Measurements from ENCODE around the gene POLR2C.
A peak's percentile ranks its signal among the peaks of the same experiment; 100 is the strongest.
"Not testable (repeated sequence)": the region's sequence is repeated elsewhere in the genome, so short reads cannot be mapped to it uniquely, and the experiment has no call there.

The POLR2C gene

GRCh38 chr16:57479205-57479975, 16.9 kb downstream of the POLR2C start:
- DNase-seq (ENCODE audit: low read depth in 2 of 2) = no peak

GRCh38 chr16:57479976-57480753, 17.7 kb downstream of the POLR2C start:
- no peak for DNase-seq (ENCODE audit: low read depth in 2 of 2)

- no peak for DNase-seq (ENCODE audit: low read depth in 2 of 2)
Measured at GRCh38 chr16:57480754-57481230, 18.3 kb downstream of the POLR2C start.

- DNase-seq (ENCODE audit: low read depth in 2 of 2) = no peak
Measured at GRCh38 chr16:57481421-57481820, 18.9 kb downstream of the POLR2C start.

- no peak for DNase-seq (ENCODE audit: low read depth in 2 of 2)
Measured at GRCh38 chr16:57482845-57483545, 20.5 kb downstream of the POLR2C start.

GRCh38 chr16:57483725-57484514, 21.4 kb downstream of the POLR2C start:
- no peak for DNase-seq (ENCODE audit: low read depth in 2 of 2)

GRCh38 chr16:57484515-57485005, 22.1 kb downstream of the POLR2C start:
- no peak for DNase-seq (ENCODE audit: low read depth in 2 of 2)

GRCh38 chr16:57485091-57485915, 22.8 kb downstream of the POLR2C start:
- no peak for DNase-seq (ENCODE audit: low read depth in 2 of 2)

GRCh38 chr16:57485916-57486857, 23.7 kb downstream of the POLR2C start, which contains the start of gene DOK4:
TSS of gene DOK4 (minus strand) at chr16:57486493. CDS start at chr16:57479507, 6,986 bp downstream.
- DNase-seq (ENCODE audit: low read depth in 2 of 2) = peak; percentile 72 to 75

- DNase-seq (ENCODE audit: low read depth in 2 of 2) = no peak
Measured at GRCh38 chr16:57486858-57487834, 24.7 kb downstream of the POLR2C start.

- no peak for DNase-seq (ENCODE audit: low read depth in 2 of 2)
Measured at GRCh38 chr16:57489229-57489628, 26.8 kb downstream of the POLR2C start.

GRCh38 chr16:57493767-57494166, 31.3 kb downstream of the POLR2C start:
- DNase-seq (ENCODE audit: low read depth in 2 of 2) = no peak

GRCh38 chr16:57497121-57497520, 34.6 kb downstream of the POLR2C start:
- DNase-seq (ENCODE audit: low read depth in 2 of 2) = no peak

- DNase-seq (ENCODE audit: low read depth in 2 of 2) = no peak
Measured at GRCh38 chr16:57498031-57498430, 35.6 kb downstream of the POLR2C start.

GRCh38 chr16:57499941-57500340, 37.5 kb downstream of the POLR2C start:
- not testable (repeated sequence) for DNase-seq (ENCODE audit: low read depth in 2 of 2)

GRCh38 chr16:57500578-57501111, 38.2 kb downstream of the POLR2C start:
- no peak for DNase-seq (ENCODE audit: low read depth in 2 of 2)

GRCh38 chr16:57501492-57501891, 39.0 kb downstream of the POLR2C start:
- DNase-seq (ENCODE audit: low read depth in 2 of 2) = no peak

Data from stimulated activated CD8-positive, alpha-beta memory T cell treated with anti-CD3 and anti-CD28 coated beads, Interleukin-15, amount 100 ng/mL, for 48 hours (primary cell).